Colonic mucosa (tissue), 4 donors: ENCODE measurements around the gene CRY1. TPM values are rescaled to one million over a fixed set of nuclear protein-coding genes. Genes with fewer than 3 reads are reported as not detected.

Experiments used
- DNase-seq: peaks from one replicate; pipeline ENCODE4 v3.0.0-alpha.2; 2020
- H3K27ac ChIP-seq: fragments of 200-600 bp; one replicate; pipeline ENCODE4 v1.8.0; 2021
- H3K27me3 ChIP-seq: fragments of 200-600 bp; one replicate; pipeline ENCODE4 v1.8.0; 2021
- H3K36me3 ChIP-seq: fragments of 200-600 bp; one replicate; pipeline ENCODE4 v1.8.0; 2021
- H3K4me1 ChIP-seq: fragments of 200-600 bp; one replicate; pipeline ENCODE4 v1.8.0; 2021; ENCODE audit warnings: mild to moderate bottlenecking
- H3K4me3 ChIP-seq: fragments of 200-600 bp; one replicate; pipeline ENCODE4 v1.8.0; 2021
- H3K9ac ChIP-seq, 2 donors: one replicate each; pipeline ENCODE4 v1.7.0; 2013; ENCODE audit warnings: control low read depth in 2 of 2, low read depth in 2 of 2, low read length in 2 of 2
- H3K9me3 ChIP-seq: fragments of 200-600 bp; one replicate; pipeline ENCODE4 v1.8.0; 2021
- intact Hi-C: fragments of 100-400 bp; cut with DNase I; formaldehyde crosslinking; loops from one replicate; pipeline ENCODE4 v1.14.1; 2022
- total RNA-seq, 2 donors: library from RNA; stranded (reverse); fragmentation: NEBNext Ultra II Directional in 1 of 2; extraction: Animal tissue kit (Norgen Biotek cat#: 25700) in 1 of 2; gene quantifications; one replicate each; pipeline ENCODE4 v1.2.1, GENCODE V29; 2021
- TF ChIP-seq, protein P1 (sequence below): fragments of 200-600 bp; IDR thresholded peaks from one replicate; pipeline ENCODE4 v1.8.0; 2022; ENCODE audit warnings: antibody characterized with exemption, mild to moderate bottlenecking
- donor health status: healthy.
- donor health status: DM: no; HTN: no; CAD: no.
- donor health status: DM: no; HTN: no; CAD: no.

Gene CRY1
- total RNA-seq, 2 donors from 2014 or later, result 14.2 to 22.5 TPM

GRCh38 chr12:107019546-107019945, 73.8 kb downstream of the CRY1 start:
- intact Hi-C loops, result loop anchor here (10.0 kb wide), 1 partner anchor 85 kb away; no protein-coding TSS in a partner anchor
- TF ChIP-seq, protein P1, sequence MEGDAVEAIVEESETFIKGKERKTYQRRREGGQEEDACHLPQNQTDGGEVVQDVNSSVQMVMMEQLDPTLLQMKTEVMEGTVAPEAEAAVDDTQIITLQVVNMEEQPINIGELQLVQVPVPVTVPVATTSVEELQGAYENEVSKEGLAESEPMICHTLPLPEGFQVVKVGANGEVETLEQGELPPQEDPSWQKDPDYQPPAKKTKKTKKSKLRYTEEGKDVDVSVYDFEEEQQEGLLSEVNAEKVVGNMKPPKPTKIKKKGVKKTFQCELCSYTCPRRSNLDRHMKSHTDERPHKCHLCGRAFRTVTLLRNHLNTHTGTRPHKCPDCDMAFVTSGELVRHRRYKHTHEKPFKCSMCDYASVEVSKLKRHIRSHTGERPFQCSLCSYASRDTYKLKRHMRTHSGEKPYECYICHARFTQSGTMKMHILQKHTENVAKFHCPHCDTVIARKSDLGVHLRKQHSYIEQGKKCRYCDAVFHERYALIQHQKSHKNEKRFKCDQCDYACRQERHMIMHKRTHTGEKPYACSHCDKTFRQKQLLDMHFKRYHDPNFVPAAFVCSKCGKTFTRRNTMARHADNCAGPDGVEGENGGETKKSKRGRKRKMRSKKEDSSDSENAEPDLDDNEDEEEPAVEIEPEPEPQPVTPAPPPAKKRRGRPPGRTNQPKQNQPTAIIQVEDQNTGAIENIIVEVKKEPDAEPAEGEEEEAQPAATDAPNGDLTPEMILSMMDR, result no peak
- Histone ChIP-seq H3K27ac (no peak overlapping the region), H3K9me3 (no peaks in the 10 kb centered on the region), H3K27me3 (no peaks in the 10 kb centered on the region), H3K4me1 (no peaks in the 10 kb centered on the region), H3K36me3 (no peaks in the 10 kb centered on the region), H3K4me3 (no peak overlapping the region), H3K9ac (no peak overlapping the region)
- no peak for DNase-seq

GRCh38 chr12:107017042-107017441, 76.3 kb downstream of the CRY1 start:
- no peaks in the 10 kb centered on the region for H3K4me1 ChIP-seq
- H3K36me3 ChIP-seq, result no peaks in the 10 kb centered on the region
- intact Hi-C loops, result loop anchor here (10.0 kb wide), 1 partner anchor 88 kb away; no protein-coding TSS in a partner anchor
- H3K9ac ChIP-seq, result no peak overlapping the region
- no peaks in the 10 kb centered on the region for H3K27me3 ChIP-seq
- H3K9me3 ChIP-seq, result no peaks in the 10 kb centered on the region
- DNase-seq, result no peak
- H3K4me3 ChIP-seq, result no peak overlapping the region
- TF ChIP-seq, protein P1, result no peak
- no peak overlapping the region for H3K27ac ChIP-seq

DNA sequence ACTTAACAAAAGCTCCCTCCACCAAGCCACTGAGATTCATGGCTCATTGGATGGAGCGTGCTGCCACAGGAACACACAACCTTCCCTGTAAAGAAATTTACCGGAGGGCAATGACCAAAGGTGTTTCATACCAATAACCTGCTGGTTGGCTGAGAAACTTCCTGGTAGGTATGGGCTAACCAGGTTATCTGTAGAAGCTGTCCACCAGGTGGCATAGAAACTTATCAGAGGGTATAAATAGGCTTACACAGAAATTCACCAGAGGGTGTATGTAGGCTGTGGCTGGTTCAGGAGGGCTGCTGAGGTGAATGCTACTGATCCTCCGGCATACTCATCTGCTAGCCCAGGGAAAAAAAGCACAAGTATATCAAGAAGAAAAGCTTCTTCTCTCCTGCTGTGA, 79.3 kb downstream of the CRY1 start:
- no peaks in the 10 kb centered on the region for H3K9me3 ChIP-seq
- H3K27ac ChIP-seq, result no peak overlapping the region
- H3K27me3 ChIP-seq, result no peaks in the 10 kb centered on the region
- H3K36me3 ChIP-seq, result no peaks in the 10 kb centered on the region
- DNase-seq, result peak; percentile 62
- H3K9ac ChIP-seq, result no peak overlapping the region
- H3K4me1 ChIP-seq, result no peaks in the 10 kb centered on the region
- intact Hi-C loops, result loop anchor here (10.0 kb wide), 1 partner anchor 91 kb away; no protein-coding TSS in a partner anchor
- TF ChIP-seq, protein P1, result peak; percentile 22
- H3K4me3 ChIP-seq, result no peak overlapping the region

- H3K9ac ChIP-seq, result no peak overlapping the region
- intact Hi-C loops, result loop anchor here (10.0 kb wide), 1 partner anchor 92 kb away; no protein-coding TSS in a partner anchor
- H3K36me3 ChIP-seq, result no peaks in the 10 kb centered on the region
- no peaks in the 10 kb centered on the region for H3K4me1 ChIP-seq
- H3K9me3 ChIP-seq, result no peaks in the 10 kb centered on the region
- TF ChIP-seq, protein P1, result no peak
- DNase-seq, result no peak
- no peaks in the 10 kb centered on the region for H3K27me3 ChIP-seq
- H3K4me3 ChIP-seq, result no peak overlapping the region
- H3K27ac ChIP-seq, result no peak overlapping the region
These were observed 80.5 kb downstream of the CRY1 start for GRCh38 chr12:107012736-107013425.

DNA sequence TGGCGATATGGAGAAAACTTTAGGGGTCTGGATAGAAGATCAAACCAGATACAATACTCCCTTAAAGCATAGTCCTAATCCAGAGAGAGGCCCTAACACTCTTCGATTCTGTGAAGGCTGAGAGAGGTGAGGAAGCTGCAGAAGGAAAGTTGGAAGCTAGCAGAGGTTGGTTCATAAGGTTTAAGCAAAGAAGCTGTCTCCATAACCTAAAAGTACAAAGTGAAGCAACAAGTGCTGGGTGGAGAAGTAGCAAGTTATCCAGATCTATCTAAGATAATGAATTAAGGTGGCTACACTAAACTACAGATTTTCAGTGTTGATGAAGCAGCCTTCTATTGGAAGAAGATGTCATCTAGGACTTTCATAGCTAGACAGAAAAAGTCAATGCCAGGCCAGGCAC, 81.8 kb downstream of the CRY1 start:
- Histone ChIP-seq H3K9ac (no peak overlapping the region), H3K9me3 (no peaks in the 10 kb centered on the region), H3K27me3 (no peaks in the 10 kb centered on the region), H3K4me1 (no peaks in the 10 kb centered on the region), H3K4me3 (no peak overlapping the region), H3K36me3 (no peaks in the 10 kb centered on the region), H3K27ac (no peak overlapping the region)
- TF ChIP-seq, protein P1, result no peak
- intact Hi-C loops, result loop anchor here (10.0 kb wide), 1 partner anchor 93 kb away; no protein-coding TSS in a partner anchor
- no peak for DNase-seq
